ENCODE results near the gene HTRA1. TPM values are rescaled to one million over a fixed set of nuclear protein-coding genes. Genes with fewer than 3 reads are reported as not detected.

HTRA1 gene
- 389 and 428 TPM in 2 replicates for total RNA-seq

DNA sequence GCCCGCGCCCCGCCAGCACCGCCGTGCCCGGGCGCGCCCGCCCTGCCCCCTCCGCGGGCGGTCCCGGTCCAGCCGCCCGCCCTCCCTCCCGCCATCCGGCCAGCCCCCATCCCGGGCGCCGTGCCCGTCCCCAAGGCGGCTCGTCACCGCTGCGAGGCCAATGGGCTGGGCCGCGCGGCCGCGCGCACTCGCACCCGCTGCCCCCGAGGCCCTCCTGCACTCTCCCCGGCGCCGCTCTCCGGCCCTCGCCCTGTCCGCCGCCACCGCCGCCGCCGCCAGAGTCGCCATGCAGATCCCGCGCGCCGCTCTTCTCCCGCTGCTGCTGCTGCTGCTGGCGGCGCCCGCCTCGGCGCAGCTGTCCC lies at the start of gene HTRA1:
HTRA1 (plus strand) TSS at position 187 of the 362 bp plus-strand sequence; CDS start at position 287, 100 bp downstream.

DNA sequence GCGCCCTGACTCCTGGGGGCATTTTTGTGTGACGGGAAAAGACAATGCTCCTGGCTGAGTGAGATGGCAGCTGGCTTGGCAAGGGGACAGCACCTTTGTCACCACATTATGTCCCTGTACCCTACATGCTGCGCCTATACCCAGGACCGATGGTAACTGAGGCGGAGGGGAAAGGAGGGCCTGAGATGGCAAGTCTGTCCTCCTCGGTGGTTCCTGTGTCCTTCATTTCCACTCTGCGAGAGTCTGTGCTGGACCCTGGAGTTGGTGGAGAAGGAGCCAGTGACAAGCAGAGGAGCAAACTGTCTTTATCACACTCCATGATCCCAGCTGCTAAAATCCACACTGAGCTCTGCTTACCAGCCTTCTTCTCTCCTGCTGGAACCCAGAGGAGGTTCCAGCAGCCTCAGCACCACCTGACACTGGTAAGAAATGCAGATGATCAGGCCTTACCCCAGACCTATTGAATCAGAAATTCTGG lies 6.7 kb upstream of the HTRA1 start, which contains the start of gene ARMS2:
ARMS2 (plus strand) TSS at position 51 of the 478 bp plus-strand sequence; CDS start at position 126, 75 bp downstream.

DNA sequence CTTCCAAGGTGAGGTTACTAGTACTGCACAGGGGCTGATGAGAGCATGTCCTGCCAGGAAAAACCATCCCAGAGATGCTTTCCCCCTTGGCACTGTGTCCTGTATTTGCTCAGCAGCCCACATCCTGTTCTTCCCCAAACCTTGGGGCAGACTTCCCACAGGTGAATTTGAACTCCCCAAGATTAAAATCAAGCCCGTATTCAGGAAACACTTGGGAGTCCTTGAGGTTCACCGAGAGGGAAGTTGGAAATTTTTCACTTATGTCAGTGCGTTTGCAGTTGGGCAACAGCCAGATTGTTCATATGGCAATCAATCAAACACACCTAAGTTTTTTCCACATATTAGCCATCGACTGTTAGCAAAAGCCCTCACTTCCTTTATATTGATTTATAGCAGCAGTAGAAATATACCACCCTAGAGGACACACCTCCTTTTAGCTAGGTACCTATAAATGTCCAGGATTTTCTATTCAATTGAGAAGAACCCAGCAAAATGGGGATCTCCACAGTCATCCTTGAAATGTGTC lies 99.0 kb downstream of the HTRA1 start, which contains the start of gene DMBT1:
DMBT1 (plus strand) TSS at position 476 of the 526 bp plus-strand sequence; CDS start at position 493, 17 bp downstream.

Small RNA genes within 50 kb of the gene (small RNA-seq; reads per million reads assigned to genes)
- gene MIR3941 = not detected

Other genes starting within 250 kb of the HTRA1 start
- gene BTBD16, start 190.3 kb upstream of the HTRA1 start, total RNA-seq = not detected in 2 replicates
- gene PLEKHA1, start 86.8 kb upstream of the HTRA1 start, total RNA-seq = 21.3 and 26.9 TPM in 2 replicates
- gene ARMS2, start 6.9 kb upstream of the HTRA1 start, total RNA-seq = not detected in 2 replicates
- 0.12 and 0.16 TPM in 2 replicates for gene DMBT1, start 99.2 kb downstream of the HTRA1 start, total RNA-seq
- gene C10orf120, start 238.3 kb downstream of the HTRA1 start, total RNA-seq = not detected in 2 replicates